Lower leg skin (tissue), 4 donors: Measurements from ENCODE around the gene GPR84. TPM values are rescaled to one million over a fixed set of nuclear protein-coding genes. Genes with fewer than 3 reads are reported as not detected.

Source experiments
- DNase-seq, 2 donors: peaks; one replicate each; pipeline ENCODE4 v3.0.0-alpha.2; 2019; ENCODE audit warnings: low spot score in 2 of 2
- H3K4me3 ChIP-seq: fragments of 200-600 bp; sonication (generic); 2 replicates; pipeline ENCODE4 v1.5.1; 2017; ENCODE audit warnings: mild to moderate bottlenecking, low read depth; ENCODE audit not compliant: poor library complexity, severe bottlenecking
- POLR2A ChIP-seq, 2 donors: fragments of 450-650 bp; IDR thresholded peaks; one replicate each; pipeline ENCODE4 v1.6.1; 2016 to 2017; ENCODE audit warnings: antibody characterized with exemption in 2 of 2, mild to moderate bottlenecking in 1 of 2, moderate library complexity in 1 of 2
- WGBS, 2 donors: methylation state at CpG; one replicate each; pipeline ENCODE4 v1.1.5; 2018; 5-methylcytosine and 5-hydroxymethylcytosine counted together
- intact Hi-C: fragments of 100-400 bp; cut with DNase I; formaldehyde crosslinking; loops from one replicate; pipeline ENCODE4 v1.15.0; 2023; ENCODE audit warnings: low total_unique reads
- total RNA-seq, 4 donors: library from RNA; depleted of rRNA; stranded (reverse); fragments of >200 nt; gene quantifications; one replicate each; pipeline ENCODE4 v1.1.0, GENCODE V29; 2016
- TF ChIP-seq, protein P1 (sequence below), 3 donors: fragments of 450-650 bp; IDR thresholded peaks; one replicate each; pipeline ENCODE4 v1.5.1; 2016; ENCODE audit warnings: antibody characterized with exemption in 3 of 3, mild to moderate bottlenecking in 3 of 3, moderate library complexity in 2 of 3

Gene GPR84
- total RNA-seq, 4 donors from 2014 or later, result 0.42 TPM; not detected in 3

DNA sequence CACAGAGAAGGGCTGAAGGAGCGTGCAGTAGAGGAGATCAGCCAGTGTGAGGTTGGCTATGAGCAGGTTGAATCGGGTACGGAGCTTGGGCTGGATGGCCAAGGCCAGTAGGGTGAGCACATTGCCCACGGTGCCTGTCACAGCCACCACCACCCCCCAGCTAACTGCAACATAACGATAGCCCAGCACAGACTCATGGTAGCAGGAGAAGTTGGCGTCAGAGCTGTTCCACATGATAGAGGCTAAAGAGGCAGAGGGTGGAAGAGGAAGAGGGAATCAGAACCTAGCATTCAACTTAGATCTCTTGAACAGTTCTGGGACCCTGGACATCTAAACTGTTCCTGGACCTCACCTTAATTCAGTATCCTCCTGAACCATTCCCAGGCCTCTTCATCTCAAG, 668 bp downstream of the GPR84 start:
- intact Hi-C loops, result loop anchor here (5.0 kb wide), 1 partner anchor 146 kb away; no protein-coding TSS in a partner anchor
- 84 to 86% methylated on average over 6 of the region's 6 CpGs for WGBS, 2 donors
- H3K4me3 ChIP-seq, result no peak overlapping the region
- DNase-seq, result no peak
- no peak for TF ChIP-seq POLR2A (IDR thresholded peaks at IDR 0.05)
- TF ChIP-seq, protein P1, sequence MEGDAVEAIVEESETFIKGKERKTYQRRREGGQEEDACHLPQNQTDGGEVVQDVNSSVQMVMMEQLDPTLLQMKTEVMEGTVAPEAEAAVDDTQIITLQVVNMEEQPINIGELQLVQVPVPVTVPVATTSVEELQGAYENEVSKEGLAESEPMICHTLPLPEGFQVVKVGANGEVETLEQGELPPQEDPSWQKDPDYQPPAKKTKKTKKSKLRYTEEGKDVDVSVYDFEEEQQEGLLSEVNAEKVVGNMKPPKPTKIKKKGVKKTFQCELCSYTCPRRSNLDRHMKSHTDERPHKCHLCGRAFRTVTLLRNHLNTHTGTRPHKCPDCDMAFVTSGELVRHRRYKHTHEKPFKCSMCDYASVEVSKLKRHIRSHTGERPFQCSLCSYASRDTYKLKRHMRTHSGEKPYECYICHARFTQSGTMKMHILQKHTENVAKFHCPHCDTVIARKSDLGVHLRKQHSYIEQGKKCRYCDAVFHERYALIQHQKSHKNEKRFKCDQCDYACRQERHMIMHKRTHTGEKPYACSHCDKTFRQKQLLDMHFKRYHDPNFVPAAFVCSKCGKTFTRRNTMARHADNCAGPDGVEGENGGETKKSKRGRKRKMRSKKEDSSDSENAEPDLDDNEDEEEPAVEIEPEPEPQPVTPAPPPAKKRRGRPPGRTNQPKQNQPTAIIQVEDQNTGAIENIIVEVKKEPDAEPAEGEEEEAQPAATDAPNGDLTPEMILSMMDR (IDR thresholded peaks at IDR 0.05), result no peak

GRCh38 chr12:54363047-54363446, 1.2 kb downstream of the GPR84 start:
- DNase-seq, result no peak
- TF ChIP-seq POLR2A (IDR thresholded peaks at IDR 0.05), result no peak
- TF ChIP-seq, protein P1 (IDR thresholded peaks at IDR 0.05), result no peak
- WGBS, 2 donors, result 77 to 82% methylated on average over 8 of the region's 8 CpGs
- H3K4me3 ChIP-seq, result no peak overlapping the region
- intact Hi-C loops, result loop anchor here (5.0 kb wide), 1 partner anchor 146 kb away; no protein-coding TSS in a partner anchor

GRCh38 chr12:54360717-54361456, 3.4 kb downstream of the GPR84 start:
- no peak for TF ChIP-seq POLR2A (IDR thresholded peaks at IDR 0.05)
- TF ChIP-seq, protein P1 (IDR thresholded peaks at IDR 0.05), result peak in 1 of 3 donors; percentile 70
- WGBS, 2 donors, result 75 to 78% methylated on average over 16 of the region's 16 CpGs
- no peak for DNase-seq
- no peak overlapping the region for H3K4me3 ChIP-seq
- intact Hi-C loops, result loop anchor here (5.0 kb wide), 1 partner anchor 144 kb away; no protein-coding TSS in a partner anchor

DNA sequence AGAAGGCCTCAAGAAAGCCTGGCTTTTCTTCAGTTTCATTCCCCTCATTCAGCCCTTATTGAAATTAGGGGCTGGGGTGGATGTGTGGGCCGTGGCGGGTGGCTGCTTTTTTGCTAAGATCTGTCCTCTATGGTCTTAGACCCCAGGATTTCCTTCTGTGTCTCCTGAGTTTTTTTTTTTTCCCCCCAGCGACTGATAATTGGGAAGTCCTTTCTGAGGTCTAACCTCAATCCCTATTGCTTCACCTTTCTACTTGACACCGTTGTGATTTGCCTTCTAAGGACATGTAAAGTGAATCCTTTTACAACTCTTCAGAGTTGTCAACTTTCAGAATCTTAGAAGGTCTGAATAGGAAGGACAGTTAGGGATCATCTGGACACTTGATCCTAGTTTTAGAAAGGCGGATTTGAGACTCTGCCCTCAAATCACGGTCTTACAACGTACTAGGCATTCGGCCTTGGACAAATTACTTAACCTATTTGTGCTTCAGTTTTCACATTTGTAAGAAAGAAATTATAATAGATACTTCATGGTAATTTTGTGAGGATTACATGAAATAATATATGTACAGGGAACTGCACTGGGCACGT, 4.4 kb downstream of the GPR84 start:
- WGBS, 2 donors, result 57 to 66% methylated on average over 9 of the region's 9 CpGs
- DNase-seq, result no peak
- TF ChIP-seq POLR2A (IDR thresholded peaks at IDR 0.05), result no peak
- TF ChIP-seq, protein P1 (IDR thresholded peaks at IDR 0.05), result no peak
- H3K4me3 ChIP-seq, result no peak overlapping the region
- intact Hi-C loops, result loop anchor here (5.0 kb wide), 1 partner anchor 143 kb away; no protein-coding TSS in a partner anchor

DNA sequence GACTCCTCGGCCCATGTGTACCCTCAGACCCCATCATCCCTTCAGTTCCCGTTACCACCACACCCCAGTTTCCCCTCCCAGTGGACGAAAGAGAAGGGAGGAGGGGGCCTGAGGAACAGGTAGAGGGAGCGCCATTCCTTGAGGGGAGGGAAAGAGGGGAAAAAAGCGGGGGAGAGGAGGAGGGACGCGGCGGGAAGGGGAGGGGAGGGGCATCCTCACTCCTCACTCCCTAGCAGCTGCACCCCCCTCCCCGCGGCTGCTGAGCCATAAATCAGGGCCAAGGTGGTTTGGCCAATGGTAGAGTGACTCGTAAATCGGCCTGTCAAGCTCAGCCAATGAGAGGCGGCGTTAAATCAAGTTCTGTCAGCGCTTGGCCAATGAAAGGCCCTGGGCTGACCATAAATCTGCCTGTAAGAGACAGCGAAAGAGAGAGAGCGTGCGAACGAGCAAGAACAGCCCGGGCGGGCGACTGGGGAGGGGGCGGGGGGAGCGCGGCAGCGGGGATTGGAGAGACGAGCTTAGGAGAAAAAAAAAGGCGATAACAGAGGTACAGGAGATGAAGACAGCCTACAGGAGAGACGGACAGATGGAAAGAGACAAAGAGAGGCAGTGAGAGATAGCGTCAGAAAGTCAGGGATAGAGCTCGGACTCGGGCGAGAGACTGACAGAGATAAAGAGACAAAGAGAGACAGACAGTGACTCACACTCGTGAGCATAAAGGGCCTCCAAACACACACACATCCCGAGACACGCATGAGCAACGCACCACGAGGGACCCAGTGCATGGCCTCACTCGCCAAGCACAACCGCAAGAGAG, 5.1 kb downstream of the GPR84 start:
- 0 to 1% methylated on average over 40 of the region's 40 CpGs for WGBS, 2 donors
- H3K4me3 ChIP-seq, result peak overlapping the region; percentile 70
- DNase-seq, result peak; percentile 98 to 99
- TF ChIP-seq, protein P1 (IDR thresholded peaks at IDR 0.05), result no peak
- TF ChIP-seq POLR2A (IDR thresholded peaks at IDR 0.05), result no peak
- intact Hi-C loops, result no loop called here
